HepG2 (cell line): ENCODE measurements around the gene MCM3.

Experiments
- CREM ChIP-seq, 2 experiments: sonication (generic) in 1 of 2; formaldehyde crosslinking in 1 of 2; IDR thresholded peaks; 2 replicates each; pipeline versions ENCODE4 v1.4.0 to v1.6.1; 2016 to 2020; ENCODE audit warnings: antibody characterized with exemption in 1 of 2, mild to moderate bottlenecking in 1 of 2, missing genetic modification reagents in 1 of 2
- ERF ChIP-seq: IDR thresholded peaks from 2 replicates; pipeline ENCODE4 v1.6.1; 2018; ENCODE audit warnings: missing biosample characterization, missing genetic modification reagents
- IRF2 ChIP-seq: IDR thresholded peaks from 2 replicates; pipeline ENCODE4 v1.6.1; 2018; ENCODE audit warnings: missing genetic modification reagents, missing compliant biosample characterization
- MIER2 ChIP-seq: IDR thresholded peaks from 2 replicates; pipeline ENCODE4 v1.6.1; 2016; ENCODE audit warnings: missing biosample characterization, missing genetic modification reagents
- SMYD3 ChIP-seq: sonication (generic); formaldehyde crosslinking; IDR thresholded peaks from 2 replicates; pipeline ENCODE4 v1.8.1; 2023; ENCODE audit warnings: mild to moderate bottlenecking, missing genetic modification reagents
- TAF1 ChIP-seq: sonication (generic); formaldehyde crosslinking; IDR thresholded peaks from 2 replicates; pipeline ENCODE4 v1.4.0; 2020; ENCODE audit warnings: missing genetic modification reagents
- ZBTB7A ChIP-seq: sonication (generic); formaldehyde crosslinking; IDR thresholded peaks from 2 replicates; pipeline ENCODE4 v1.8.0; 2022; ENCODE audit warnings: mild to moderate bottlenecking, missing genetic modification reagents
- ZFP37 ChIP-seq: sonication (generic); formaldehyde crosslinking; IDR thresholded peaks from 2 replicates; pipeline ENCODE4 v1.4.0; 2020; ENCODE audit warnings: missing genetic modification reagents, borderline replicate concordance
- ZNF331 ChIP-seq: sonication (generic); formaldehyde crosslinking; IDR thresholded peaks from 2 replicates; pipeline ENCODE4 v1.4.0; 2020; ENCODE audit warnings: missing genetic modification reagents
- TF ChIP-seq, protein P1 (sequence below): sonication (generic); formaldehyde crosslinking; IDR thresholded peaks from 2 replicates; pipeline ENCODE4 v1.5.0; 2020; ENCODE audit warnings: mild to moderate bottlenecking, missing genetic modification reagents, moderate library complexity
- TF ChIP-seq, protein P2 (sequence below): sonication (generic); formaldehyde crosslinking; IDR thresholded peaks from 2 replicates; pipeline ENCODE4 v1.5.1; 2020; ENCODE audit warnings: mild to moderate bottlenecking, missing genetic modification reagents, borderline replicate concordance
- TF ChIP-seq, protein P3 (sequence below): sonication (generic); formaldehyde crosslinking; IDR thresholded peaks from 2 replicates; pipeline ENCODE4 v1.5.0; 2020; ENCODE audit warnings: missing genetic modification reagents, mild to moderate bottlenecking, borderline replicate concordance

DNA sequence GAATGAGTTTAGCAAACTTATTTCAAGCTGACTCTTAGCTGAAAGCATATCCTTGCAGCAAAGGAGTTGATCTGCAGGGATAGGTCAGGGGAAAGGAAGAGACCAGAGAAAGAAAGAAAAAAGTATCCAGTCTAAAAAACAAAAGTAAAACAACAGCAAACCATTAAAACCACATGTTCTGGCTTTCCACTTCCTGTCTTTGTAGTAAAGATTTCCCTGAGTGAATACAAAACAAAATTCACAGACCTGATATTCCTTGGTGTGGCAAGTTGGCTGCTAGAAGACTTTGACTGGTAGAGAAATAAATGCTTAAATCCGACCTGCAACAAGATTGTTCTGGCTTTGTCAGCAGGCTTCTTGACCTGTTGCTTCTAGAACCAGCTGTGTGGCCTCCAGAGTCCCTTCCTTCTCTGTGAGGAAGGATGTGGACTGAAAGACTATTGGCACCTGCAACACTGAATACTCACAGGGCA is 23.4 kb upstream of the MCM3 start:
- no peak for TF ChIP-seq ZFP37
- TF ChIP-seq, protein P1, sequence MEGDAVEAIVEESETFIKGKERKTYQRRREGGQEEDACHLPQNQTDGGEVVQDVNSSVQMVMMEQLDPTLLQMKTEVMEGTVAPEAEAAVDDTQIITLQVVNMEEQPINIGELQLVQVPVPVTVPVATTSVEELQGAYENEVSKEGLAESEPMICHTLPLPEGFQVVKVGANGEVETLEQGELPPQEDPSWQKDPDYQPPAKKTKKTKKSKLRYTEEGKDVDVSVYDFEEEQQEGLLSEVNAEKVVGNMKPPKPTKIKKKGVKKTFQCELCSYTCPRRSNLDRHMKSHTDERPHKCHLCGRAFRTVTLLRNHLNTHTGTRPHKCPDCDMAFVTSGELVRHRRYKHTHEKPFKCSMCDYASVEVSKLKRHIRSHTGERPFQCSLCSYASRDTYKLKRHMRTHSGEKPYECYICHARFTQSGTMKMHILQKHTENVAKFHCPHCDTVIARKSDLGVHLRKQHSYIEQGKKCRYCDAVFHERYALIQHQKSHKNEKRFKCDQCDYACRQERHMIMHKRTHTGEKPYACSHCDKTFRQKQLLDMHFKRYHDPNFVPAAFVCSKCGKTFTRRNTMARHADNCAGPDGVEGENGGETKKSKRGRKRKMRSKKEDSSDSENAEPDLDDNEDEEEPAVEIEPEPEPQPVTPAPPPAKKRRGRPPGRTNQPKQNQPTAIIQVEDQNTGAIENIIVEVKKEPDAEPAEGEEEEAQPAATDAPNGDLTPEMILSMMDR (CRISPR knock-in tag) = no peak
- TF ChIP-seq TAF1 = no peak
- TF ChIP-seq, protein P2, sequence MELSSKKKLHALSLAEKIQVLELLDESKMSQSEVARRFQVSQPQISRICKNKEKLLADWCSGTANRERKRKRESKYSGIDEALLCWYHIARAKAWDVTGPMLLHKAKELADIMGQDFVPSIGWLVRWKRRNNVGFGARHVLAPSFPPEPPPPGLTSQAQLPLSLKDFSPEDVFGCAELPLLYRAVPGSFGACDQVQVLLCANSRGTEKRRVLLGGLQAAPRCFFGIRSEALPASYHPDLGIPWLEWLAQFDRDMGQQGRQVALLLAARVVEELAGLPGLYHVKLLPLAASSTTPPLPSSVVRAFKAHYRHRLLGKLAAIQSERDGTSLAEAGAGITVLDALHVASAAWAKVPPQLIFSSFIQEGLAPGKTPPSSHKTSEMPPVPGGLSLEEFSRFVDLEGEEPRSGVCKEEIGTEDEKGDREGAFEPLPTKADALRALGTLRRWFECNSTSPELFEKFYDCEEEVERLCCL (CRISPR knock-in tag) = no peak
- TF ChIP-seq ZBTB7A = no peak
- no peak for TF ChIP-seq ZNF331 (CRISPR knock-in tag)
- no peak for TF ChIP-seq CREM (IDR thresholded peaks at IDR 0.05)
- TF ChIP-seq CREM (CRISPR knock-in tag; IDR thresholded peaks at IDR 0.05) = no peak
- TF ChIP-seq ERF = no peak
- no peak for TF ChIP-seq SMYD3 (CRISPR knock-in tag)
- no peak for TF ChIP-seq MIER2 (CRISPR knock-in tag)
- no peak for TF ChIP-seq IRF2
- TF ChIP-seq, protein P3, sequence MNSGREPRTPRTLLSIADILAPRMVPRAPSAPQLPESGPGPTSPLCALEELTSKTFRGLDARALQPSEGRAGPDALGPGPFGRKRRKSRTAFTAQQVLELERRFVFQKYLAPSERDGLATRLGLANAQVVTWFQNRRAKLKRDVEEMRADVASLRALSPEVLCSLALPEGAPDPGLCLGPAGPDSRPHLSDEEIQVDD (CRISPR knock-in tag) = no peak
